Keratinocyte (primary cell): ENCODE measurements around the gene ATP8A2. TPM values are rescaled to one million over a fixed set of nuclear protein-coding genes. Genes with fewer than 3 reads are reported as not detected.

ENCODE experiments used
- DNase-seq: peaks from one replicate; pipeline ENCODE4 v3.0.0-alpha.2; 2011; ENCODE audit warnings: low read depth, missing footprints, low spot score
- FAIRE-seq: peaks from 2 replicates; lab custom pipeline; 2011; peaks lifted over from hg19 to GRCh38; lab: Jason Lieb, UNC
- H2AFZ ChIP-seq: 2 replicates; pipeline ENCODE4 v1.6.0; 2012; ENCODE audit warnings: low read length, control low read depth, inconsistent platforms; ENCODE audit not compliant: control insufficient read depth
- H3K27ac ChIP-seq: 2 replicates; pipeline ENCODE4 v1.5.1; 2011; ENCODE audit warnings: low read length; ENCODE audit not compliant: control insufficient read depth, insufficient read depth
- H3K27me3 ChIP-seq: 3 replicates; pipeline ENCODE4 v1.6.0; 2011; ENCODE audit warnings: low read length; ENCODE audit not compliant: control insufficient read depth, insufficient read depth; ENCODE audit errors: extremely low read depth
- H3K36me3 ChIP-seq, 2 experiments: 2 replicates in 1 of 2; 3 replicates in 1 of 2; pipeline ENCODE4 v1.5.1; 2011; ENCODE audit warnings: low read length in 2 of 2, mild to moderate bottlenecking in 1 of 2; ENCODE audit not compliant: control insufficient read depth in 2 of 2, insufficient read depth in 2 of 2; ENCODE audit errors: extremely low read depth in 1 of 2
- H3K4me1 ChIP-seq: 3 replicates; pipeline ENCODE4 v1.5.1; 2011; ENCODE audit warnings: low read length; ENCODE audit not compliant: control insufficient read depth, insufficient read depth; ENCODE audit errors: extremely low read depth
- H3K4me2 ChIP-seq: 3 replicates; pipeline ENCODE4 v1.6.0; 2011; ENCODE audit warnings: low read depth, low read length; ENCODE audit not compliant: control insufficient read depth, insufficient read depth; ENCODE audit errors: extremely low read depth
- H3K4me3 ChIP-seq, 3 experiments: fragments of 200-600 bp in 1 of 3; sonication (generic) in 1 of 3; 2 replicates in 2 of 3; 3 replicates in 1 of 3; pipeline ENCODE4 v1.5.1; 2011 to 2016; ENCODE audit warnings: low read length in 3 of 3, mild to moderate bottlenecking in 3 of 3, control low read depth in 2 of 3, inconsistent platforms in 1 of 3, low read depth in 1 of 3, mixed read lengths in 1 of 3, mixed run types in 1 of 3, moderate library complexity in 1 of 3; ENCODE audit not compliant: control insufficient read depth in 2 of 3, insufficient read depth in 2 of 3; ENCODE audit errors: extremely low read depth in 1 of 3
- H3K79me2 ChIP-seq: 2 replicates; pipeline ENCODE4 v1.6.0; 2012; ENCODE audit warnings: low read length; ENCODE audit not compliant: control insufficient read depth, insufficient read depth
- H3K9ac ChIP-seq: 3 replicates; pipeline ENCODE4 v1.6.0; 2011; ENCODE audit warnings: low read length; ENCODE audit not compliant: control insufficient read depth, insufficient read depth; ENCODE audit errors: extremely low read depth
- H3K9me1 ChIP-seq: 3 replicates; pipeline ENCODE4 v1.6.0; 2011; ENCODE audit warnings: low read length; ENCODE audit not compliant: control insufficient read depth, insufficient read depth; ENCODE audit errors: extremely low read depth
- H3K9me3 ChIP-seq: 2 replicates; pipeline ENCODE4 v1.5.1; 2012; ENCODE audit warnings: low read depth, low read length; ENCODE audit not compliant: control insufficient read depth
- H4K20me1 ChIP-seq: 3 replicates; pipeline ENCODE4 v1.6.0; 2011; ENCODE audit warnings: low read length; ENCODE audit not compliant: control insufficient read depth, insufficient read depth; ENCODE audit errors: extremely low read depth
- EZH2 ChIP-seq: IDR thresholded peaks from one replicate; pipeline ENCODE4 v1.6.1; 2012; ENCODE audit warnings: inconsistent platforms, mild to moderate bottlenecking, low read length, moderate library complexity
- dilution Hi-C: fragments of 300-500 bp; cut with MboI; formaldehyde crosslinking; loops from one replicate; pipeline ENCODE4 v1.7.0; 2020; ENCODE audit warnings: low sequenced_read_pairs; ENCODE audit not compliant: extremely low pct_ligation_motif_present
- polyA plus RNA-seq, 5 experiments: library from polyadenylated mRNA; depleted of rRNA in 3 of 5; stranded (reverse) in 3 of 5; stranded (forward) in 1 of 5; unstranded in 1 of 5; fragments of >200 nt; gene quantifications; 1 replicate in 1 of 5; 2 replicates in 3 of 5; 3 replicates in 1 of 5; pipeline versions ENCODE4 v1.2.1 to v1.2.3, GENCODE V29; 2011 to 2012; ENCODE audit warnings: missing spikeins in 2 of 5, low read depth in 1 of 5, low replicate concordance in 1 of 5
- TF ChIP-seq, protein P1 (sequence below), 3 experiments: IDR thresholded peaks in 1 of 3; conservative IDR thresholded peaks in 1 of 3; optimal IDR thresholded peaks in 1 of 3; 2 replicates in 2 of 3; 3 replicates in 1 of 3; pipeline versions ENCODE3 to v1.5.1; 2011; ENCODE audit warnings: low read length in 3 of 3, mild to moderate bottlenecking in 3 of 3, moderate library complexity in 2 of 3, control low read depth in 1 of 3, inconsistent platforms in 1 of 3; ENCODE audit not compliant: insufficient read depth in 2 of 3; ENCODE audit errors: extremely low read depth in 1 of 3

ATP8A2 gene
- polyA plus RNA-seq, 1 donor (not counting 4 experiments of a cell fraction or from before 2014, with no cell fraction given): 0.16 TPM

DNA sequence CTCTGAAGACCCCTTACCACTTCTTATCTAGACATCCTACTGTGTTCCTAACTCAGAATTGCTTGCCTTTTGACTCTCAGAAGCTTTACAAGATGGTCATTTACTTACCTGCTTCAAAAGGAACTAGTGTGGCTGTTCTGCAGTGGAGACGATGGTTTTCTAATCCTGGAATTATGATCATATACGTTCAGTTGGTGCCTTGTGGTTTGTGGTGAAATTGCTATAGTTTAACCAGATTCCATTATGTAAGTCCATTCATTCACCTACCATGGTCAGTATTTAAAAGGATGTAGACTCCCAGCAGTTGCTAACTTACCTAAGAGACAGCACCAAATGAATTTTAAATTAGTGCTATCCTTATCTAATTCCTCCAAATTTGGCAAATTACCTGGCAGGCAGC is 469.2 kb downstream of the ATP8A2 start:
- TF ChIP-seq, protein P1, sequence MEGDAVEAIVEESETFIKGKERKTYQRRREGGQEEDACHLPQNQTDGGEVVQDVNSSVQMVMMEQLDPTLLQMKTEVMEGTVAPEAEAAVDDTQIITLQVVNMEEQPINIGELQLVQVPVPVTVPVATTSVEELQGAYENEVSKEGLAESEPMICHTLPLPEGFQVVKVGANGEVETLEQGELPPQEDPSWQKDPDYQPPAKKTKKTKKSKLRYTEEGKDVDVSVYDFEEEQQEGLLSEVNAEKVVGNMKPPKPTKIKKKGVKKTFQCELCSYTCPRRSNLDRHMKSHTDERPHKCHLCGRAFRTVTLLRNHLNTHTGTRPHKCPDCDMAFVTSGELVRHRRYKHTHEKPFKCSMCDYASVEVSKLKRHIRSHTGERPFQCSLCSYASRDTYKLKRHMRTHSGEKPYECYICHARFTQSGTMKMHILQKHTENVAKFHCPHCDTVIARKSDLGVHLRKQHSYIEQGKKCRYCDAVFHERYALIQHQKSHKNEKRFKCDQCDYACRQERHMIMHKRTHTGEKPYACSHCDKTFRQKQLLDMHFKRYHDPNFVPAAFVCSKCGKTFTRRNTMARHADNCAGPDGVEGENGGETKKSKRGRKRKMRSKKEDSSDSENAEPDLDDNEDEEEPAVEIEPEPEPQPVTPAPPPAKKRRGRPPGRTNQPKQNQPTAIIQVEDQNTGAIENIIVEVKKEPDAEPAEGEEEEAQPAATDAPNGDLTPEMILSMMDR (optimal IDR thresholded peaks at IDR 0.05 in 1 of 3, IDR thresholded peaks at IDR 0.05 in 1 of 3, conservative IDR thresholded peaks at IDR 0.05 in 1 of 3; ENCODE audit: extremely low read depth in 1 of 3, insufficient read depth in 2 of 3, low read length in 3 of 3): no peak
- TF ChIP-seq EZH2: no peak
- Histone ChIP-seq H3K9ac (no peak overlapping the region), H3K27ac (no peak overlapping the region), H3K9me1 (no peaks in the 10 kb centered on the region), H4K20me1 (no peaks in the 10 kb centered on the region), H3K4me1 (peaks cover 21% of the 10 kb centered on the region), H3K4me3 (no peak overlapping the region), H3K36me3 (no peaks in the 10 kb centered on the region), H3K27me3 (no peaks in the 10 kb centered on the region), H3K9me3 (no peaks in the 10 kb centered on the region), H3K79me2 (no peaks in the 10 kb centered on the region), H3K4me2 (no peak overlapping the region), H2AFZ (peak overlapping the region; percentile 27)
- DNase-seq: no peak
- FAIRE-seq: peak; percentile 48
- dilution Hi-C loops: no loop called here

DNA sequence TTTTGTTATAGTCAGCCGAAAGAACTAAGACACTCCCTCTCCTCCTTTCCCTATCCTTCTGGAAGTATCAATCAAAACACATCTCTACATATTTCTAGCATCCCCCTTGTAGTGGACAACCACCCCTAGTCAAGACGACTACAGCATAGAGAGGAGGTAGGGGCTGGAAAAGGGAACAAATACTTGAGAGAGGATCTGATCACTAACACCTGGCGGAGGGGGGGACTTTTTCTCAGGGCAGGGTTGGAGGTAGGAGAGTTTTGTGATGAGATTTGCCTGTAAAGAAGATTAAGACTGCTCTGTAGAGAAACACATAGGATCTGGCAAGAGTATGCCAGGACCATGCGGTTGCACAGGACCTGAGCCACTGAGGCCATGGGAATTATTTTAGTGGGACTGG is 471.9 kb downstream of the ATP8A2 start:
- DNase-seq (no peak), FAIRE-seq (no peak)
- Histone ChIP-seq H2AFZ (no peak overlapping the region), H4K20me1 (no peaks in the 10 kb centered on the region), H3K4me2 (no peak overlapping the region), H3K9me3 (no peaks in the 10 kb centered on the region), H3K9ac (no peak overlapping the region), H3K27me3 (no peaks in the 10 kb centered on the region), H3K4me1 (peaks cover 17% of the 10 kb centered on the region), H3K27ac (no peak overlapping the region), H3K36me3 (no peaks in the 10 kb centered on the region), H3K9me1 (no peaks in the 10 kb centered on the region), H3K4me3 (no peak overlapping the region), H3K79me2 (no peaks in the 10 kb centered on the region)
- dilution Hi-C loops: no loop called here
- TF ChIP-seq EZH2: no peak
- TF ChIP-seq, protein P1 (optimal IDR thresholded peaks at IDR 0.05 in 1 of 3, IDR thresholded peaks at IDR 0.05 in 1 of 3, conservative IDR thresholded peaks at IDR 0.05 in 1 of 3; ENCODE audit: extremely low read depth in 1 of 3, insufficient read depth in 2 of 3, low read length in 3 of 3): no peak
